Left lobe of liver (tissue), 1 donor: ENCODE data around the gene INSIG1. TPM values are rescaled to one million over a fixed set of nuclear protein-coding genes. Genes with fewer than 3 reads are reported as not detected.

Source experiments
- total RNA-seq: library from RNA; stranded (reverse); gene quantifications from one replicate; pipeline ENCODE4 v1.2.1, GENCODE V29; 2021
- donor health status: DM: no; HTN: yes; CAD: no.

The INSIG1 gene
- total RNA-seq, 1 donor from 2014 or later = 208 TPM

Other genes with a start within 250 kb of the INSIG1 start
- not detected for gene HTR5A, start 227.6 kb upstream of the INSIG1 start, total RNA-seq
- gene EN2, start 160.3 kb downstream of the INSIG1 start, total RNA-seq = not detected
- gene CNPY1, start 248.7 kb downstream of the INSIG1 start, total RNA-seq = not detected